ENCODE results near the gene MINK1. TPM values are rescaled to one million over a fixed set of nuclear protein-coding genes. Genes with fewer than 3 reads are reported as not detected.
A peak's percentile ranks its signal among the peaks of the same experiment; 100 is the strongest.

The MINK1 gene
- total RNA-seq, 1 donor from 2014 or later, result 26.2 TPM

- no peak for TF ChIP-seq EZH2phosphoT487 (IDR thresholded peaks at IDR 0.05)
- TF ChIP-seq EZH2 (IDR thresholded peaks at IDR 0.05), result no peak
- TF ChIP-seq CTCF (IDR thresholded peaks at IDR 0.05), result no peak
- Mint-ChIP-seq H3K36me3 (peaks cover 2% of the 10 kb centered on the region), H3K27ac (no peak overlapping the region), H3K27me3 (ENCODE audit: insufficient read depth, low read depth) (peaks cover 2% of the 10 kb centered on the region), H3K4me1 (peaks cover 6% of the 10 kb centered on the region), H3K9me3 (no peaks in the 10 kb centered on the region), H3K4me3 (no peak overlapping the region)
- Histone ChIP-seq H3F3A (ENCODE audit: low read depth) (no peaks in the 10 kb centered on the region), H2AFZ (replicated peaks) (no peak overlapping the region), H3K9me3 (ENCODE audit: low read depth) (no peaks in the 10 kb centered on the region), H4K20me1 (ENCODE audit: low read depth) (peaks cover 2% of the 10 kb centered on the region), H3K4me2 (no peak overlapping the region), H3K4me3 (no peak overlapping the region), H3K27me3 (no peaks in the 10 kb centered on the region), H3K79me2 (ENCODE audit: low read depth) (no peaks in the 10 kb centered on the region), H3K9ac (no peak overlapping the region), H3K27ac (no peak overlapping the region), H3K4me1 (no peaks in the 10 kb centered on the region), H3K36me3 (no peaks in the 10 kb centered on the region)
- no peak for DNase-seq (ENCODE audit: low spot score)
These were observed 37.7 kb downstream of the MINK1 start for GRCh38 chr17:4870855-4871254.

GRCh38 chr17:4872786-4873185 lies 39.6 kb downstream of the MINK1 start:
- peaks cover 6% of the 10 kb centered on the region for H3K4me1 Mint-ChIP-seq
- Histone ChIP-seq H3K36me3 (no peaks in the 10 kb centered on the region), H3K9ac (no peak overlapping the region), H3K79me2 (ENCODE audit: low read depth) (no peaks in the 10 kb centered on the region), H3K4me3 (no peak overlapping the region), H4K20me1 (ENCODE audit: low read depth) (peaks cover 2% of the 10 kb centered on the region), H2AFZ (replicated peaks) (no peak overlapping the region), H3F3A (ENCODE audit: low read depth) (no peaks in the 10 kb centered on the region), H3K9me3 (ENCODE audit: low read depth) (no peaks in the 10 kb centered on the region), H3K4me1 (no peaks in the 10 kb centered on the region), H3K27ac (no peak overlapping the region), H3K4me2 (no peak overlapping the region), H3K27me3 (no peaks in the 10 kb centered on the region)
- peak overlapping the region; percentile 62 for H3K27ac Mint-ChIP-seq
- H3K9me3 Mint-ChIP-seq, result no peaks in the 10 kb centered on the region
- H3K36me3 Mint-ChIP-seq, result peaks cover 2% of the 10 kb centered on the region
- DNase-seq (ENCODE audit: low spot score), result no peak
- TF ChIP-seq CTCF (IDR thresholded peaks at IDR 0.05), result no peak
- TF ChIP-seq EZH2phosphoT487 (IDR thresholded peaks at IDR 0.05), result no peak
- TF ChIP-seq EZH2 (IDR thresholded peaks at IDR 0.05), result no peak
- H3K4me3 Mint-ChIP-seq, result no peak overlapping the region
- peaks cover 2% of the 10 kb centered on the region for H3K27me3 Mint-ChIP-seq (ENCODE audit: insufficient read depth, low read depth)

GRCh38 chr17:4877089-4877488 lies 43.9 kb downstream of the MINK1 start:
- Histone ChIP-seq H3K4me1 (no peaks in the 10 kb centered on the region), H3K36me3 (no peaks in the 10 kb centered on the region), H2AFZ (replicated peaks) (no peak overlapping the region), H4K20me1 (ENCODE audit: low read depth) (peaks cover 5% of the 10 kb centered on the region), H3K9me3 (ENCODE audit: low read depth) (no peaks in the 10 kb centered on the region), H3K27me3 (no peaks in the 10 kb centered on the region), H3K27ac (no peak overlapping the region), H3K79me2 (ENCODE audit: low read depth) (no peaks in the 10 kb centered on the region), H3K9ac (no peak overlapping the region), H3K4me2 (no peak overlapping the region), H3F3A (ENCODE audit: low read depth) (peaks cover under 1% of the 10 kb centered on the region), H3K4me3 (no peak overlapping the region)
- Mint-ChIP-seq H3K27me3 (ENCODE audit: insufficient read depth, low read depth) (peaks cover 4% of the 10 kb centered on the region), H3K9me3 (no peaks in the 10 kb centered on the region), H3K36me3 (no peaks in the 10 kb centered on the region), H3K4me1 (peaks cover 6% of the 10 kb centered on the region), H3K4me3 (no peak overlapping the region), H3K27ac (no peak overlapping the region)
- no peak for TF ChIP-seq EZH2 (IDR thresholded peaks at IDR 0.05)
- no peak for DNase-seq (ENCODE audit: low spot score)

- DNase-seq (ENCODE audit: low spot score), result no peak
- TF ChIP-seq EZH2 (IDR thresholded peaks at IDR 0.05) (no peak), CTCF (IDR thresholded peaks at IDR 0.05) (no peak), EZH2phosphoT487 (IDR thresholded peaks at IDR 0.05) (no peak)
- no peaks in the 10 kb centered on the region for H3K36me3 ChIP-seq
- peaks cover 5% of the 10 kb centered on the region for H3F3A ChIP-seq (ENCODE audit: low read depth)
- Mint-ChIP-seq H3K4me1 (no peaks in the 10 kb centered on the region), H3K9me3 (no peaks in the 10 kb centered on the region), H3K27ac (peak overlapping the region; percentile 10), H3K27me3 (ENCODE audit: insufficient read depth, low read depth) (peaks cover 2% of the 10 kb centered on the region), H3K36me3 (peaks cover 2% of the 10 kb centered on the region), H3K4me3 (no peak overlapping the region)
- no peaks in the 10 kb centered on the region for H3K9me3 ChIP-seq (ENCODE audit: low read depth)
- no peaks in the 10 kb centered on the region for H3K4me1 ChIP-seq
- no peaks in the 10 kb centered on the region for H3K79me2 ChIP-seq (ENCODE audit: low read depth)
- no peaks in the 10 kb centered on the region for H3K27me3 ChIP-seq
- peaks cover 3% of the 10 kb centered on the region for H4K20me1 ChIP-seq (ENCODE audit: low read depth)
- no peak overlapping the region for H3K4me3 ChIP-seq
- H3K4me2 ChIP-seq, result no peak overlapping the region
- no peak overlapping the region for H2AFZ ChIP-seq (replicated peaks)
- no peak overlapping the region for H3K27ac ChIP-seq
- no peak overlapping the region for H3K9ac ChIP-seq
These were observed 46.5 kb downstream of the MINK1 start for GRCh38 chr17:4879601-4880000.
